Hippocampal formation (tissue), 2 donors: ENCODE results near the gene TMEM35A.
A peak's percentile ranks its signal among the peaks of the same experiment; 100 is the strongest.
"Not testable (repeated sequence)": the region's sequence is repeated elsewhere in the genome, so short reads cannot be mapped to it uniquely, and the experiment has no call there.

Experiments used
- DNase-seq, 2 donors: peaks; one replicate each; lab custom pipeline; 2025; lab: John Stamatoyannopoulos, UW

The TMEM35A gene

DNA sequence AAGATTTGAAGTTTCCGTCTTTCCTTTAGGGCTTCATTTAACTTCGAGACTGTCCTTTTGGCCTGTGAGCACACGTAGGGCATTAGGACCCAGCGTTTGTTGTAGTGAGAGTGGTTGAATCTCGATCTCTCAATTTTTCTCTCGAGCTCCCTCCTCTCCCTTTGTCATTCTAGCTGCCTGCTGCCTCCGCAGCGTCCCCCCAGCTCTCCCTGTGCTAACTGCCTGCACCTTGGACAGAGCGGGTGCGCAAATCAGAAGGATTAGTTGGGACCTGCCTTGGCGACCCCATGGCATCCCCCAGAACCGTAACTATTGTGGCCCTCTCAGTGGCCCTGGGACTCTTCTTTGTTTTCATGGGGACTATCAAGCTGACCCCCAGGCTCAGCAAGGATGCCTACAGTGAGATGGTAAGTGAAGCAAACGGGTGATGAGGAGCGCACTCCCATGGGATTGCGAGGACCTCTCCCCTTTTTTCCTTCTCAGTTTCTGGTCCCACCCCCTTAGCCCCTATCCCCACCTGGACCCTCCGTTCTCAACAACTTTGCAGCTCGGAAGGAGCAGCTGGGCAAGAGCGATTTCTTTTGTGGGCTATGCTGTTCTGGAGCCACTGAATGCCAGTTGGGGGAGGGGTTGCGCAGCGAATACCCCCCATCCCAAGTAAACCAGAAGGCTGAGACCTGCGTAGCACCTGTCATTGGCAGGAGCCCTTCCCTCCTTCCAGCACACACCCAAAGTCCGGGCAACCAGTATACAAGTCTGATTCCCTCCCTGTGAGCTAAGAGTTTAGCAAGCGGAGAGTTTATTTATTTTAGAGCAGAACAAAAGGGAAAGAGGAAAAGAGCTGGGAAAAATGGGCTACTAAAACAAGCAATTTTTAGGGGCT is at the start of gene TMEM35A:
Gene TMEM35A (plus strand): TSS at position 164 of the 883 bp plus-strand sequence. CDS start 124 bp downstream, at position 288.
- DNase-seq, result peak in 1 of 2 donors; percentile 15

GRCh38 chrX:101029665-101030064 is 49.0 kb upstream of the TMEM35A start:
- no peak for DNase-seq

- DNase-seq, result no peak
Observed at GRCh38 chrX:101037231-101037630, 41.4 kb upstream of the TMEM35A start.

GRCh38 chrX:101040197-101040596 is 38.5 kb upstream of the TMEM35A start:
- DNase-seq, result no peak

DNA sequence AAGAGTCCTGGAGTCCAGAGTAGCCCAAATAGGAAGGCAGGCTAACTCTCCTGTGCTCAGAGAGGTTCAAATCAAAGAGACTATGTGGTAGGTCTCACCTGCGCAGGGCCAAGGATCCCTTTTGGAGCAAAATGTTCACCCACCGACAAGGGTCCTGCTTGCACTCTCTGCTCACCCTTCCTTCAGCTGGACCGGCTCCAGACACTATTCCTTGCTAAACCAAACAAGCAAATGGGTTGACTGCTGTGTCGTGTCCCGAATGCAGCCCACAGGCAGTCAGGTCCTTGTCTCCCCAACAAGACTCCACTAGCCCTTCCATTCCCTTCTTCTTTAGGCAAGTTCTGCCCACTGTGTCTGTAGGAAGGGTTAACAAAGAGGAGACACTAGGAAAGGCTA is 27.5 kb upstream of the TMEM35A start:
- no peak for DNase-seq

GRCh38 chrX:101051549-101052302 is 27.0 kb upstream of the TMEM35A start, which contains the start of gene TRMT2B:
TSS of gene TRMT2B (minus strand) at chrX:101052111. CDS start at chrX:101042289, 9,822 bp downstream.
- peak; percentile 42 to 43 for DNase-seq

- DNase-seq, result not testable (repeated sequence)
Observed at GRCh38 chrX:101056551-101056950, 22.1 kb upstream of the TMEM35A start.

GRCh38 chrX:101057093-101057714 is 21.5 kb upstream of the TMEM35A start:
- no peak for DNase-seq

DNA sequence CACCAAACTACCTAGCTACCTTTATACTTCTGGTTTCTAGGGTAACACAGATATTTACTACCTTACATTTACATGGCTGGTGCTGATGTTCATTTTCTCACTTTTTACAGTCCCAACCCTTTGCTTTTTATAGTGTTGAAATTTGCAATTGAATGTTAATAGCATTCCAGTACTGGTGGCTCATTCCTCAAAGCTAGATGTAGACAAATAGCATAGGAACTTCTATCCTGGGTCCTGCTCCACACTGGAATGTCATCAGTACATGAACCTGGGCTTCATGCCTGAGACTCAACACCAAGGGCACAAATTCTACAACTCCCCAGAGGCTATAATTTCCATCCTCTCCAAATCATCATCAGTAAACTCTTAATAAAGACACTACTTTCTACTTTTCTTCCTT is 16.5 kb upstream of the TMEM35A start:
- DNase-seq, result no peak

- DNase-seq, result no peak
Observed at GRCh38 chrX:101071582-101071981, 7.1 kb upstream of the TMEM35A start.

DNA sequence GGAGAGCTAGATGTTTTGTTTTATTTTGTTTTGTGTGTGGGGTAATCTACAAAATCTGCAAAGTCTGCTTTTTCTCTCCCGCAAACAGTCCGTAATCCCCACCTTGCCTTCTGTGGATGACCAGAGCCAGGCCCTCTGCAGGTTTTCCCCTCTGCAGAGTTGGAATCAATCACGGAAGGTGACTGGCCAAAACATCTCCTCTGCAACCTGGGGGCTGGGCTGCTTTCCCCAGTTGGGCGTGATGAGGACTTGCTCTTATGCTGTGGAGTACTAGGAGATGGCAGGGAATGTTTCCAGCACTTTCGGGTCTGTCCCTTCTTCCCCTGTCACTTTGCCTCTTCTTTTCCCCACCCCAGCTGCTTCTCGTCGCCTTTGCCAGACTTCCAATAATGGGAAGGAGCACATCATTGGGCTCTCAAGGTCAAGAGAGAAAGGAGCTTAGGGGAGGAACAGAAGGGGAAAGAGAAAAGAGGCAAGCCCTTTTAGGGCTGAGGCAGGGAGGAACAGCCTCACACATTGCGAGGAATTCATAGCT is 1.1 kb downstream of the TMEM35A start:
- no peak for DNase-seq

DNA sequence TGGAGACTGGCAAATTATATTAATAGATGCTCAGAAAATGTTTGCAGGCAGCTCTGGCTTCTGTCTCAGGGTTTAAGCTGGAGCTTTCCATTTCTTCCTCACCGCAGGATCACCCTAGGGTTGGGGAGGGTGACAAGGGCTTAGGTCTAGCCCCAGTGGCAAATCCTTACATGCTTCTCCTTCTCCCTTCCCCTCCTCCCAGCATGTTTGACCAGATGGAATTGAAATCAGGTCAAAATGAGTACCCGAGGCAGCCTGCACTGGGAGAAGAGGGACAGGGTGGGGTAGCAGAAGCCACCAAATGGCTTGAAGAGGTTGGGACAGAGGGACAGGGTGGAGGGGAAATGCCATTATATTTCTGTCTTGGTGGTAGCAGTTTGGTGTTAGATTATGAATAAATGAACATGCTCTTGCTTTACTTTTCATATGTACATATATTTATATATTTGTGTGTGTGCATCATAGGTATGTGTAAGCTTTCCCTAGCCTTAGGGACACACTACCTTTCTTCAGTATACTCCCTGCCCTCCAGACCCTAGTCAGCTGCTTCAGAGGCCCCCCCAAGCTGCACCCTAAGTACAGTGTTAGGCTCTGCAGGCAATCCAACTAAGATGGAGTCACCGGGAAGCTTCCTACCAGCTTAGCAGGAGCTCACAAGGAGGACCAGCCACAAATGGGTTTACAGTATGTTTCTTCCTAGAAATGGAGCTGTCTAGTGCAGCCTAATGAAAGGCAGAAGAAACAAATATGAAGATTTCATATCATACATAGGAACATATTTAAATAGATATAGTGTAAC is 1.8 kb downstream of the TMEM35A start:
- no peak for DNase-seq

DNA sequence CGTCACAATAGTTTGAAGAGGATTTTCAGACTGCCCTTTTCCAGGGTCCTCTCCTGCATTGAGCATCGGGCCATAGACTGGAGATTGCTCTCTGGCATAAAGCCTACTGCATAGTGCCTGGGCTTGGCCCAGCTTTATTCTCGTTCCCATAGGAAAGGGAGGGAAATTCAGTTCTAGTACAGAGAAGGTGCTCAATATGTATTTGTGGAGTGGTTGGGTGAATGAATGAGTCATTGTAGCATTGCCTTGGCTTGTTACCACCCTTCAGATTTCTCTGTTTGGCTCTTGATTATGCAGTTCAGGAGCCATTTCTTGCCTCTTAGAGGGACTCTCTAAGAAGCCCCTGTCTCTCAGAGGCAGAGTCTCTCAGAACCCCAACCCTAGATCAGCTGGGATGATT is 2.6 kb downstream of the TMEM35A start:
- no peak for DNase-seq

GRCh38 chrX:101091817-101092216 is 13.1 kb downstream of the TMEM35A start:
- DNase-seq, result no peak

DNA sequence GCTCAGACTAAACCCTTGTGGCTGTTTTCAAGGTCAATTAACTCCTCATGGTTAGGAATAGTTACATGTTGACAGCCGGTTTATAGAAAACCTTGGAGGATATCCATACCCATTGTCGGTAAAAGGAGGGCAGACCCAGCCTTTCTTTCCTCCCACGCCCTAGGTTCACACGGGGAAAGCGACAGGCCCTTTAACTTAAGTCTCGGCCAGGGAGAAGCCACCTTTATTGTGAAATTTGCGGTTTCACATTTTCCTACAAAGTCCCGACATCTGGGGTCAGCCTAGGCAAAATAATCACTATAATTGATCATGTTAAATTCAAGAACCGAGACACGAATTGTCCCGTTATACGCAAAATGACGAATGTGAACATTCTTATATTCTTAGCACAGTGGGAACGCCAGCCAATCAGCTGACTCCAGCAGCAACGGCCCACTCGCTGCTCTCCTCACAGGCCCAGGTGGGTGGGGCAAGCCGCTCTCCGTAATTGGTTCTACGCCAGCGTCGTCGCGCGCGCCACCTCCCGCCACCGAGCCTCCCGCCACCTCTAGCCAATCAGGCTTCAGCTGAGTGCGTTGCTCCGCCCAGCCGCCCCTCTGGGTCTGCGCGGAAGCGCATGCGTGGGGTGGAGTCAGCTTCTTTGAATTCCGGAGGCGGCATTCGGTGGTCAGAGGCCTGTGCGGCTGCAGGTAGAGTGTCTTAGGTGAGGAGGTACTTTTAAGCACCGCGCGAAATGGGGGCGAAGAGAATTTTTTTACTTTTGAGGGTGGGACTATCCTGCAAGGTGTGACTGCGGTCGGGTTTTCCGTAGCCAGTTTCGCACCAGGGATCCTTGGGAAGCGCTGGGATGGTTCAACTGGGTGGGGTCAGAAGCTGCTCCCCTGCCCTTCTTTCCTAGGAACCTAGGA is 19.1 kb downstream of the TMEM35A start, which contains the start of gene CENPI:
Gene CENPI (plus strand): TSS at position 659 of the 908 bp plus-strand sequence. CDS start 2,867 bp downstream, outside the sequence.
- peak; percentile 74 to 90 for DNase-seq

GRCh38 chrX:101108284-101108683 is 29.6 kb downstream of the TMEM35A start:
- DNase-seq, result no peak

- no peak for DNase-seq
Observed at GRCh38 chrX:101117701-101118100, 39.0 kb downstream of the TMEM35A start.

DNA sequence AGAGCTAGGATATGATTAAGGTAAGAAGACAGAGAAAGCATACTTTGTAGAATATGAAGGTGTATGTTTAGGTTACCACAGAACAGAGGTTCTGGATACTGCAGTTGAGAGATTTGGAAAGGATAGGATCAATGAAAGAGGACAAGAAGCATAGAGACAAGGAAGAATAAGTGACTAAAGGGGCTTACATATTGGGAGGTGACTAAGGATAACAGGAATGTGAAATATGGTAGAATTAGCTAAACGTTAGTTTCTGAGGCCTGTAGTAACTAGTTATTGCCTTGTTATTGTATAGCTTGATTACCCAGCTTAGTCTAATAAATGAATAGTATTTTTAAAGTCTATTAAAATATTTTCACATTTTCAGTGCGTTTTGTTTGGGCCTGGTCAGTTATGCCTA is 57.6 kb downstream of the TMEM35A start:
- DNase-seq, result no peak
